Endodermal cell (in vitro differentiated cells): ENCODE measurements around the gene ADGRG3. TPM values are rescaled to one million over a fixed set of nuclear protein-coding genes. Genes with fewer than 3 reads are reported as not detected.

Experiments
- DNase-seq: peaks from one replicate; pipeline ENCODE4 v3.0.0-alpha.2; 2017
- H3K27ac ChIP-seq: 2 replicates; pipeline ENCODE4 v1.5.1; 2013; ENCODE audit warnings: mild to moderate bottlenecking, low read depth, low read length, moderate library complexity
- H3K27me3 ChIP-seq: 2 replicates; pipeline ENCODE4 v1.6.1; 2013; ENCODE audit warnings: mild to moderate bottlenecking, low read length, moderate library complexity; ENCODE audit not compliant: insufficient read depth, control insufficient read depth, poor library complexity, severe bottlenecking
- H3K36me3 ChIP-seq: 2 replicates; pipeline ENCODE4 v1.7.0; 2013; ENCODE audit warnings: mild to moderate bottlenecking, low read length, moderate library complexity; ENCODE audit not compliant: control insufficient read depth, insufficient read depth
- H3K4me1 ChIP-seq: one replicate; pipeline ENCODE4 v1.7.0; 2013; ENCODE audit warnings: low read length; ENCODE audit not compliant: control insufficient read depth, insufficient read depth
- H3K4me3 ChIP-seq: 2 replicates; pipeline ENCODE4 v1.5.1; 2013; ENCODE audit warnings: mild to moderate bottlenecking, low read length, moderate library complexity
- H3K9ac ChIP-seq: 2 replicates; pipeline ENCODE4 v1.6.1; 2013; ENCODE audit warnings: mild to moderate bottlenecking, low read length, moderate library complexity; ENCODE audit not compliant: poor library complexity, severe bottlenecking; ENCODE audit errors: extremely low read depth
- H3K9me3 ChIP-seq: 2 replicates; pipeline ENCODE4 v1.6.1; 2013; ENCODE audit warnings: mild to moderate bottlenecking, low read length, moderate library complexity; ENCODE audit not compliant: control insufficient read depth
- H3K27ac Mint-ChIP-seq: 2 replicates; pipeline ENCODE4 v1.8.0; 2020; ENCODE audit warnings: mixed read lengths
- H3K27me3 Mint-ChIP-seq: 2 replicates; pipeline ENCODE4 v1.8.0; 2021; ENCODE audit warnings: mild to moderate bottlenecking, mixed read lengths; ENCODE audit not compliant: insufficient read depth
- H3K36me3 Mint-ChIP-seq: 2 replicates; pipeline ENCODE4 v1.8.0; 2020; ENCODE audit warnings: low read depth, mixed read lengths
- H3K4me1 Mint-ChIP-seq: 2 replicates; pipeline ENCODE4 v1.8.0; 2020; ENCODE audit warnings: mixed read lengths
- H3K4me3 Mint-ChIP-seq: 2 replicates; pipeline ENCODE4 v1.8.0; 2020; ENCODE audit warnings: mild to moderate bottlenecking, moderate library complexity, mixed read lengths
- H3K9me3 Mint-ChIP-seq: 2 replicates; pipeline ENCODE4 v1.8.0; 2020; ENCODE audit warnings: mild to moderate bottlenecking, mixed read lengths
- WGBS, 2 experiments: methylation state at CpG; one replicate each; pipeline versions ENCODE4 v1.1.5 to v1.1.7; 2013; ENCODE audit warnings: missing lambda C conversion rate in 2 of 2, mixed read lengths in 1 of 2; ENCODE audit not compliant: insufficient coverage in 1 of 2, insufficient read length in 1 of 2; 5-methylcytosine and 5-hydroxymethylcytosine counted together
- total RNA-seq, 2 donors: library from RNA; stranded (reverse); fragmentation: NEBNext Ultra II Directional in 1 of 2; extraction: Animal tissue kit (Norgen Biotek cat#: 25700) in 1 of 2; gene quantifications; 2 replicates in 1 of 2; 3 replicates in 1 of 2; pipeline ENCODE4 v1.2.1, GENCODE V29; 2021
- TF ChIP-seq, protein P1 (sequence below): fragments of 200-600 bp; sonication (generic); conservative IDR thresholded peaks from 2 replicates; pipeline ENCODE4 v1.5.0; 2021; ENCODE audit warnings: antibody characterized with exemption, mild to moderate bottlenecking

ADGRG3 gene
- total RNA-seq, 2 donors from 2014 or later, result not detected

DNA sequence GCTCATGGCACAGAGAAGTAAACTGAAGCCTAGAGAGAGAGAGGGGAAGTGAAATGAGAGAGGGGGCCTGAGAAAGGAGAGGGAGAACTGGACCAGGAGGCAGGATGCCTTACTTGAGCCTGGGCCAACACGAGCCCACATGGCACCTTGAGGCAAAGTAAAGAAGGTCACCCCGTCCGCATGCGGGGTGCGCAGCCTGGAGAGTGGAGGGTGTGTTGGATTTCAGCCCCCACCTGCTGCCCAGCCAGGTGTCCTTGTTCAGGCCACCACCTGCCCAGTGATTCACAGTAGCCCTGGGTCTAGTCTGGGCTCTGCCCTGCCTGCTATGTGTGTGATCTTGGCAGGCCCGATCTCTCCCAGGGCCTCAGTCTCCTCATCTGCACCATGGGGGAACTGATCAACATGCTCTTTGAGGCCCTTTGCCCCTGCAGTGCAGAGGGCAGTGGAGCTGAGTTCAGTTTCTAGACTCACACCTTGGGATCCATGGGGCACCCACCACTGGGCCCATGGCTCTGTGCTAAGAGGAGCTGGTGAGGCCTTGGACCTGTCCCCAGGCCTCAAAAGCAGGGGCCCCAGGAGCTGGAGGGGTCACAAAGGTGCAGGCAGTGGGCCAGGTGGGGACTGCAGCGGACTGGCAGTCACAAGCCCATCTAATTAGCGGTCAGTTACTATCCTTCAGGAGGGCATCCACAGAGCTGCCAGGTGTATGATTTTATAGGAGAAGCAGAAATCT lies 16.7 kb downstream of the ADGRG3 start:
- Histone ChIP-seq H3K36me3 (no peaks in the 10 kb centered on the region), H3K9me3 (no peaks in the 10 kb centered on the region), H3K27me3 (no peaks in the 10 kb centered on the region), H3K9ac (no peak overlapping the region), H3K27ac (no peak overlapping the region), H3K4me3 (no peak overlapping the region), H3K4me1 (no peaks in the 10 kb centered on the region)
- Mint-ChIP-seq H3K36me3 (no peaks in the 10 kb centered on the region), H3K27ac (no peak overlapping the region), H3K9me3 (no peaks in the 10 kb centered on the region), H3K27me3 (no peaks in the 10 kb centered on the region), H3K4me3 (no peak overlapping the region), H3K4me1 (peaks cover 6% of the 10 kb centered on the region)
- DNase-seq, result no peak
- TF ChIP-seq, protein P1, sequence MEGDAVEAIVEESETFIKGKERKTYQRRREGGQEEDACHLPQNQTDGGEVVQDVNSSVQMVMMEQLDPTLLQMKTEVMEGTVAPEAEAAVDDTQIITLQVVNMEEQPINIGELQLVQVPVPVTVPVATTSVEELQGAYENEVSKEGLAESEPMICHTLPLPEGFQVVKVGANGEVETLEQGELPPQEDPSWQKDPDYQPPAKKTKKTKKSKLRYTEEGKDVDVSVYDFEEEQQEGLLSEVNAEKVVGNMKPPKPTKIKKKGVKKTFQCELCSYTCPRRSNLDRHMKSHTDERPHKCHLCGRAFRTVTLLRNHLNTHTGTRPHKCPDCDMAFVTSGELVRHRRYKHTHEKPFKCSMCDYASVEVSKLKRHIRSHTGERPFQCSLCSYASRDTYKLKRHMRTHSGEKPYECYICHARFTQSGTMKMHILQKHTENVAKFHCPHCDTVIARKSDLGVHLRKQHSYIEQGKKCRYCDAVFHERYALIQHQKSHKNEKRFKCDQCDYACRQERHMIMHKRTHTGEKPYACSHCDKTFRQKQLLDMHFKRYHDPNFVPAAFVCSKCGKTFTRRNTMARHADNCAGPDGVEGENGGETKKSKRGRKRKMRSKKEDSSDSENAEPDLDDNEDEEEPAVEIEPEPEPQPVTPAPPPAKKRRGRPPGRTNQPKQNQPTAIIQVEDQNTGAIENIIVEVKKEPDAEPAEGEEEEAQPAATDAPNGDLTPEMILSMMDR, result no peak
- WGBS, 2 experiments, result 93 to 100% methylated on average over 3 to 8 of the region's 8 CpGs

DNA sequence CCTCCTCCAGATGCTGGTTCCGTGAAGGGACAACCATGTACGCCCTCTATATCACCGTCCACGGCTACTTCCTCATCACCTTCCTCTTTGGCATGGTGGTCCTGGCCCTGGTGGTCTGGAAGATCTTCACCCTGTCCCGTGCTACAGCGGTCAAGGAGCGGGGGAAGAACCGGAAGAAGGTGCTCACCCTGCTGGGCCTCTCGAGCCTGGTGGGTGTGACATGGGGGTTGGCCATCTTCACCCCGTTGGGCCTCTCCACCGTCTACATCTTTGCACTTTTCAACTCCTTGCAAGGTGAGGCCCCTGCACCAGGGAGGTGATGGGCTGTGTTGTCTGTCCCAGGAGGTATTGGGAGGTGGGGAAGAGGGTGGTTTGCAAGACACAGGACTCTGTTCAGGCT lies 17.5 kb downstream of the ADGRG3 start:
- no peak overlapping the region for H3K27ac Mint-ChIP-seq
- Histone ChIP-seq H3K9ac (no peak overlapping the region), H3K27ac (no peak overlapping the region), H3K27me3 (no peaks in the 10 kb centered on the region), H3K4me1 (no peaks in the 10 kb centered on the region), H3K4me3 (no peak overlapping the region), H3K36me3 (no peaks in the 10 kb centered on the region), H3K9me3 (no peaks in the 10 kb centered on the region)
- WGBS, 2 experiments, result 90 to 94% methylated on average over 4 to 11 of the region's 11 CpGs
- DNase-seq, result no peak
- no peaks in the 10 kb centered on the region for H3K9me3 Mint-ChIP-seq
- no peaks in the 10 kb centered on the region for H3K36me3 Mint-ChIP-seq
- H3K4me3 Mint-ChIP-seq, result no peak overlapping the region
- TF ChIP-seq, protein P1, result no peak
- no peaks in the 10 kb centered on the region for H3K27me3 Mint-ChIP-seq
- H3K4me1 Mint-ChIP-seq, result peaks cover 9% of the 10 kb centered on the region

DNA sequence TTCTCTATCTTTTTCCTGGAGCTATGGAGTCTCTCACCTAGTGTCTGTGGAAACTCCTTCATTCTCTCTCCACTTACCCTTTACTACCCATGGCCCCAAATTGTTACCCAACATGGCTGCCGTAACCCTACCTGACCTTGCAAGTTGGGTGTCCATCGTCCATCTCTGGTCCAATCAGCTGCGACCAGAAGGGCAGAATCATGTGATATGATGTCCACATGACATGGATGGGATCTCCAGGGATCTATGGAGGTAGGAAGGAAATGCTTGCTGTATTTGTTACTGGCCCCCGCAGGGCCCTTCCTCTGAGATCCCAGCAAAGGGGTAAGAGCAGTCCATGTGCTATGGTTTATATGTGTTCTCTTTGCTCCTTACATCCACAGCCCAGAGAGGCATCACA lies 18.5 kb downstream of the ADGRG3 start:
- Histone ChIP-seq H3K36me3 (no peaks in the 10 kb centered on the region), H3K27ac (no peak overlapping the region), H3K4me1 (no peaks in the 10 kb centered on the region), H3K9ac (no peak overlapping the region), H3K27me3 (no peaks in the 10 kb centered on the region), H3K4me3 (no peak overlapping the region), H3K9me3 (no peaks in the 10 kb centered on the region)
- 66% methylated on average over 4 of the region's 4 CpGs; no CpG with 5 or more reads in 1 of the 2 experiments for WGBS, 2 experiments
- Mint-ChIP-seq H3K27ac (no peak overlapping the region), H3K36me3 (no peaks in the 10 kb centered on the region), H3K27me3 (no peaks in the 10 kb centered on the region), H3K4me1 (peaks cover 9% of the 10 kb centered on the region), H3K9me3 (no peaks in the 10 kb centered on the region), H3K4me3 (no peak overlapping the region)
- TF ChIP-seq, protein P1, result no peak
- no peak for DNase-seq
